Nucleus accumbens (tissue), 56 donors: ENCODE data around the gene UNC5A.
A peak's percentile ranks its signal among the peaks of the same experiment; 100 is the strongest.

Experiments used
- DNase-seq, 56 donors: peaks; one replicate each; lab custom pipeline; 2025; lab: John Stamatoyannopoulos, UW

Gene UNC5A

DNA sequence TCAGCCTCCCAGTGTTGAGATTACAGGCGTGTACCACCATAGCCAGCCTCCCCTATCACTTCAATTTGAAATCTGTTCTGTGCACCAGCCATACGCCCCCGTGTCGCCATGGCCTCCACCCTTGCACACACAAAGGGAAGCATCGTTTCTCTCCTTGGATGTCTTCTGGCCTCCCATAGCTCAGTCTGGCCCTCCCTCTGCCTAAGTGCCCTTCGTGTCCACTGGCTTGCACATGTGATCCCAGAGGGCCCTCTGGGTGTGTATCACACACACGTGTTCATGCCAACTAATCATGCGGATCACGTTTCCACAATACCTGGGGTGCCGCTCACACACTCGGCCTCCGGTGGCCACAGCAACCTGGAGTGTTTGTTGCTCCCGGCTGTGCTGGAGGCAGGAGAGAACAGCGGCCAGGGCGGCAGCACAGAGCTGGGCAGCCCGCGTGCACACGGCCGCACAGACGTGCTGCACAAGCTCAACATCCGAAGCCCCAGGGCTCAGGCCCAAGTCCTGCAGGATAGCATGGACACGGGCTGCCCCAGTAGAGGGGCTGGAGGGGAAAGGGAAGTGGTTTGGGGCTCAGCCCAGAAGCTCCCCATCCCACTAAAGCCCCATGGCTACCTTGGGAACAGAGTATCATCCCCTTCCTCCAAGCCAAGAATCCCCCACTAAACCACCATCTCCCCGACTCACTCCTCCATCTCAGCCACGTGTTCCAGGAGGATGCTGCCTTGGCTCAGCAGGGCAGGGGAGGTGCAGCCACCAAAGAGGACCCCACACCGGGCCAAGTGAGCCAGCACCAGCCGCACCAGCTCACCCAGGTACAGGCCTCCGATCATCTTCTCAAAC, 77.9 kb downstream of the UNC5A start:
- no peak for DNase-seq

GRCh38 chr5:176888865-176889165, 78.5 kb downstream of the UNC5A start:
- DNase-seq, result no peak

GRCh38 chr5:176889321-176890280, 79.2 kb downstream of the UNC5A start:
- DNase-seq, result no peak

DNA sequence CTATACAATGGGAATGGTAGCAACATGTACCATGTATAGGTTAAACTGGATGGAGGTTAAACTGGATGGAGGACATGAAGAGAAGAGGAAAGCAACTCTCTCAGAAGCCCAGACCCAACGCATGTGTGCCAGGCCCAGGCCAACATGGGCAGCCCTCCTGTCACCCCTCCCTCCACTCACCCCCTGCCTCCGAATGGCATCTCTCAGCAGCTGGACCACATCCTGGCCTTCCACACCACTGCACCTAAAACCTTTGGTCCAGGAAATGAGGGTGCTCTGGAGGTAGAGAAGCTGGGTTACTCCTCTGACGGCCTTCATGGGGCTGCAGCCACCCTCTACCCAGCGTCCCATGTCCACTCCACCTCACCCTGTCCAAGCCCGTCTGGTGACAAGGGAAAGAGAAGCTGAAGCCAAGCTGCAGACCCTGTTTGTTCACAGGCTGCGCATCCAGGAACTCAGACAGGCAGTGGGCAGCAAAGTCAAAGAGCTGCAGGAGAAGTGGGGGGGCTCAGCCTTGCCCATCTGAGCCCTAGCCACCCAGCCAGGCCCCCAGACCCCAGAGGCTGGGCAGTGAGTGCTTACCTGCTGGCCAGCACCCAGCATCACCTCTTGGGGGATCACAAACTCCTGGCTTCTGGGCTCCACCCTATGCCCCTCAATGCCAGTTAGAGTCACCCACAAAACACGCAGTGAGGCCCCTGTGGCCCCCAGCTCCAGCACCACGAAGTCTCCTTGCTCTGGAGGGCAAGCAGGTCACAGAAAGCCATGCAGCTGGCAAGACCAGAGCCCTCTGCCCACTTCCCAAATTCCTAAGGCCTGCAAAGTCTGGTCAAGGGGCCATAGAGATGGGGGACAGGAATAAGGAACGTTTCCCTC, 80.3 kb downstream of the UNC5A start:
- DNase-seq, result no peak

- DNase-seq, result no peak
Measured at GRCh38 chr5:176891331-176891958, 81.1 kb downstream of the UNC5A start.

GRCh38 chr5:176892663-176893062, 82.3 kb downstream of the UNC5A start:
- DNase-seq, result no peak

DNA sequence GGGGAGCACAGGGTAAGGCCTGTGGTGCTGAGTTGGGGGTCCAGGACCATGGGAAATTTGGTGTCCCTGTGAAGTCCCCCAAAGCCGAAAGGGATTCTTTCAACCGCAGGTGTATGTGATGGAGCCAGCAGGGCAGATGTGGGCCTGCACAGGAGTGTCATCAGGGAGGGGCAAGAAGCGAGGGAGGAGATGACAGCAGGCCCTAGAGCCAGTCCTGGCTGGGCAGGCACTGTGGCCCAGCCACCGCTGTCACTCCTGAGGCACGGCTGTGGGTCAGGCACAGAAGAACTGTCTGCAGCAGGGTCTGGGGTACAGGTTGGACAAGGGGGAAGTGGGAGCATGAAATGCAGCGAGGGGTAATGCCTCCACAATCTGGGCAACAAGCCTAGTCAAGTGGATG, 83.9 kb downstream of the UNC5A start:
- no peak for DNase-seq

DNA sequence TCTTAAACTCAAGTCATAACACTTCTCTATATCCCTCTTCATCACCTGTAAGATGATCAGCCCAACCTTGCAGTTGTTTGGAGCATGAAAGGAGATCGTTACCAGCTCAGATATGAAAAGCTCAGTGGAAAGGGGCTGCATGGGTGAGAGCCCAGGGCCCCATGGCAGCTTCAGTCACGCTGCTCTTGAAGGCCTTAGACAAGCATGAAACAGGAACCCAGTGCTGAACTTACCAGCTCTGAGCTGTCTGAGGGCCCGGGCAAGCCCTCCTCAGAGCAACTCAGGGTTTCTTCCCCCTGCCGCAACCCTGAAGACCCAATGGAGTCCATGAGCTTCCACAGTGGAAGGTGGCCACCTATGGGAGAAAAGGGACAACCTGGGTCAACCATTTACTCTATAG, 85.5 kb downstream of the UNC5A start:
- no peak for DNase-seq

DNA sequence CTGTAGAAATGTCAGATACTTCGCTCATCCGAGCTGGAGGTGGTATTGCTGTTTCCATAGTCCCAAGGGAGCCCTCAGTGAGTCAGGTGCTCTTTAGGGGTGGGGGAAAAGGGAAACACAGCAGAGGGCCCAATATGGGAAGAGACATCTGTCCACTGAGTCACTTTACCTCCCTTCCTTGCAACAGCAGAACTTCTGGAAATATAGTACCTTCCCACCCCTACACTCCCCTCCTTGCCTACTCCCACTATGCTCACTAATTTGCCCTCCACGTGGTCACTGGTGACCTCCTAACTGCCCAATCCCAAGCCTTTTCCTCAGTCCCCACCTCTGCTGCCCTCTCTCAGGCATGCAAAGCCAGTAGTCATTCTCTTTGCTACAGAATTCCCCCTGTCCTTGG, 86.9 kb downstream of the UNC5A start:
- no peak for DNase-seq

- no peak for DNase-seq
Measured at GRCh38 chr5:176899296-176899891, 89.0 kb downstream of the UNC5A start, which contains the start of gene HK3. Gene HK3, minus strand, starts transcription at chr5:176899346. Its CDS starts 3,187 bp downstream, at chr5:176896159.

GRCh38 chr5:176899946-176900779, 89.8 kb downstream of the UNC5A start:
- DNase-seq, result peak in 3 of 56 donors; percentile 8 to 16 (median 14)

DNA sequence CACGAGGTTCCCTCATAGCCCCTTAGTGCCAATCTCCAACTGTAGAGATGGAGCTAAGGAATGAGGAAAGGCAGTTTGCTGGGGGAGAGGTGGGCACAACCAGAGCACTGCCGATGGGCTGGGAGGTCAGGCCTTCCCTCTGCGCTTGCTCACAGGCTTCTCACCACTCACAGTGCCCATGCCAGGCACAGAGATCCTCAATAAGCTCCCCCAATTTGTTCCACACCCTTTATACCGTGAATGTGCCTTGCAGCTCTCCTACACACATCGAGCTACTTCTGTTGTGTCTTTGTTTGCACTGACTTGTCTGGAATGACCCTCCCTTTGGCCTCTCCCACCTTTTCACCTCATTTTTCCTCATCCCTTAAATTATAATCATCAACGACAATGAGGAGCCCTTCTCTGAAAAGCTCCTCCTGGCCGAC, 90.4 kb downstream of the UNC5A start:
- DNase-seq, result no peak

DNA sequence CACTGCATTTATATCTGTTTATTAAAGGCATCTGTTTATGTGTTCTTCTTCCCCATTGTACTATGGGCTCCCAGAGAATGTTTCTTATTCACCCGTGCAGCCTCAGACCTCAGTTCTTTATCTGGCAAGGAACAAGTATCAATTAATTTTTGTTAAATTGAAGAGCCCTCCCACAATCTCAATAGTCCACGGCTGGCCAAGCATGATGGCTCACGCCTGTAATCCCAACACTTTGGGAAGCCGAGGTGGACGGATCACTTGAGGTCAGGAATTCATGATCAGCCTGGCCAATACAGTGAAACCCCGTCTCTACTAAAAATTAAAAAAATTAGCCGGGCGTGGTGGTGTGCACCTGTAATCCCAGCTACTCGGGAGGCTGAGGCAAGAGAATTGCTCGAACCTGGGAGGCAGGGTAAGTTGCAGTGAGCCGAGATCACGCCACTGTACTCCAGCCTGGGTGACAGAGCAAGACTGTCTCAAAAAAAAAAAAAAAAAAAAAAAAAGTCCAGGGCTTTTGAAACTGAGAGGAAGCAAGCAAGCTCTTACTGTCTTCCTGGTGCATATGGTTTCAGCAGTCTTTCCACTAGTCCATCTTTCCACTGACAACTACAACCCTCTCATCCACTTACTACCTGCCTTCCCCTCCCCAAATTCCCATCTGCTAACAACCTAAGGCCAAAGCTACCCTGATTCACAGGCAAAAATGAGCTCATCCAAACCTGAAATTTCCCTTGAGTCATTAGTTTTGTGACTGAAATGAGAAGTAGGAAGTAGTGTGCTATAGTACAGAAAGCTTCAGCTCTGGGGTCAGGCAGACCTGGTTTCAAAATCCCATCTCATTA, 91.1 kb downstream of the UNC5A start:
- no peak for DNase-seq

GRCh38 chr5:176902102-176902814, 91.9 kb downstream of the UNC5A start:
- no peak for DNase-seq

GRCh38 chr5:176902911-176903664, 92.7 kb downstream of the UNC5A start:
- DNase-seq, result no peak

- DNase-seq, result no peak
Measured at GRCh38 chr5:176904276-176904675, 93.9 kb downstream of the UNC5A start.
